ENCODE measurements around the gene TAS1R3.
"Not testable (repeated sequence)": the region's sequence is repeated elsewhere in the genome, so short reads cannot be mapped to it uniquely, and the experiment has no call there.

The TAS1R3 gene

GRCh38 chr1:1366699-1367066 is 35.6 kb downstream of the TAS1R3 start:
- no peak overlapping the region for H3K27ac ChIP-seq
- TF ChIP-seq, protein P1, sequence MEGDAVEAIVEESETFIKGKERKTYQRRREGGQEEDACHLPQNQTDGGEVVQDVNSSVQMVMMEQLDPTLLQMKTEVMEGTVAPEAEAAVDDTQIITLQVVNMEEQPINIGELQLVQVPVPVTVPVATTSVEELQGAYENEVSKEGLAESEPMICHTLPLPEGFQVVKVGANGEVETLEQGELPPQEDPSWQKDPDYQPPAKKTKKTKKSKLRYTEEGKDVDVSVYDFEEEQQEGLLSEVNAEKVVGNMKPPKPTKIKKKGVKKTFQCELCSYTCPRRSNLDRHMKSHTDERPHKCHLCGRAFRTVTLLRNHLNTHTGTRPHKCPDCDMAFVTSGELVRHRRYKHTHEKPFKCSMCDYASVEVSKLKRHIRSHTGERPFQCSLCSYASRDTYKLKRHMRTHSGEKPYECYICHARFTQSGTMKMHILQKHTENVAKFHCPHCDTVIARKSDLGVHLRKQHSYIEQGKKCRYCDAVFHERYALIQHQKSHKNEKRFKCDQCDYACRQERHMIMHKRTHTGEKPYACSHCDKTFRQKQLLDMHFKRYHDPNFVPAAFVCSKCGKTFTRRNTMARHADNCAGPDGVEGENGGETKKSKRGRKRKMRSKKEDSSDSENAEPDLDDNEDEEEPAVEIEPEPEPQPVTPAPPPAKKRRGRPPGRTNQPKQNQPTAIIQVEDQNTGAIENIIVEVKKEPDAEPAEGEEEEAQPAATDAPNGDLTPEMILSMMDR (conservative IDR thresholded peaks at IDR 0.05; ENCODE audit: low read depth): no peak
- ChIA-PET CTCF (no interaction called here), POLR2A (ENCODE audit: low non-redundant PET) (no interaction called here)
- DNase-seq (ENCODE audit: low spot score): no peak

DNA sequence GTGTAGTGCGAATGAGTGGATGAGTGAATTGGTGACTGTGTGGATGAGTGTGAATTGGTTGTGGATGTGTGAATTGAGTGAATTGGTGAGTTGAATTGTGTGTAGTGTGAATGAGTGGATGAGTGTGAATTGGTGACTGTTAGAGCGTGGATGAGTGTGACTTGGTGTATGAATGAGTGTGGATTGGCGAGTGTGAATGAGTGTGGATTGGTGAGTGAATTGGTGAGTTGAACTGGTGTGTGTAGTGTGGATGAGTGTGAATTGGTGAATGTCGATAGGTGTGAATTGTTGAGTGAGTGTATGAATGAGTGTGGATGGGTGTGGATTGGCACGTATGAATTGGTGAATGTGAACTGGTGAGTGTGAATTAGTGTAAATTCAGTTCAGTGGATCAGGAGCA is 36.2 kb downstream of the TAS1R3 start:
- ChIA-PET POLR2A (ENCODE audit: low non-redundant PET) (no interaction called here), CTCF (no interaction called here)
- no peak overlapping the region for H3K27ac ChIP-seq
- TF ChIP-seq, protein P1 (conservative IDR thresholded peaks at IDR 0.05; ENCODE audit: low read depth): no peak
- DNase-seq (ENCODE audit: low spot score): no peak

DNA sequence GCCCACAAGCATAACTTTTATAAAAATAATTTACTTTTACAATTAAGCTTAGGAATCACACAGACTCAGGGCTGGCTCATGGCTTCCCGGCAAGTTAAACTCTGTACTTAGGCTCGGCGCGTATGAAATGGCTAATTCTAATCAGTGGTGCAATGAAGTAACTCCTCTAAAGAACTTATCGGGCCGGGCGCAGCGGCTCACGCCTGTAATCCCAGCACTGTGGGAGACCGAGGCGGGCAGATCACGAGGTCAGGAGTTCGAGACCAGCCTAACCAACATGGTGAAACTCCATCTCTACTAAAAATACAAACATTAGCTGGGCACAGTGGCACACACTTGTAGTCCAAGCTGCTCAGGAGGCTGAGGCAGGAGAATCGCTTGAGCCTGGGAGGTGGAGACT is 39.0 kb downstream of the TAS1R3 start:
- ChIA-PET POLR2A (ENCODE audit: low non-redundant PET) (interaction anchor here (0.7 kb wide), 1 partner anchor 19 kb away, joined by 7 read pairs; no protein-coding TSS in a partner anchor), CTCF (interaction anchor here (1.1 kb wide), 1 partner anchor 136 kb away, joined by 3 read pairs; no protein-coding TSS in a partner anchor)
- not testable (repeated sequence) for DNase-seq (ENCODE audit: low spot score)
- peak overlapping the region; percentile 13; the same call in 1 of the 2 replicates for H3K27ac ChIP-seq

GRCh38 chr1:1370771-1371300 is 39.8 kb downstream of the TAS1R3 start:
- TF ChIP-seq, protein P1 (conservative IDR thresholded peaks at IDR 0.05; ENCODE audit: low read depth): no peak
- peak overlapping the region; percentile 90 for H3K27ac ChIP-seq
- ChIA-PET CTCF (no interaction called here), POLR2A (ENCODE audit: low non-redundant PET) (no interaction called here)
- DNase-seq (ENCODE audit: low spot score): no peak

DNA sequence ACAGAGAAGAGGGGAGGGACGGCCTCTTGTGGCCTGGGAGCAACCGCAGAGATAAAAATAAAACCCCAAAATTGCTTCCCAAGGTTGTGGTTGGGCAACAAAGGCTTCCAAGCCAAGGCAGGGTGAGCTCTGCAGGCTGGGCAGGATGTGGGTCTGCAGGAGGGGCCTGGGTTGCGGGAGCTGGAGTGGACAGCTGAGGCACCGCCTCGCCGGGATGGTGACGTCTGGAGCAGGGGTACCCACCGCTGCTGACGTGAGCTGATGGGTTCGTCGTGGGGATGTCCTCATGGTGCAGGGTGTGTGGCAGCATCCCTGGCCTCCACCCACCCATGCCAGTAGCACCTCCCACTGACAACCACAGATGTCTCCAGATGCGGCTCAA is 40.3 kb downstream of the TAS1R3 start:
- POLR2A ChIA-PET (ENCODE audit: low non-redundant PET): no interaction called here
- no peak for DNase-seq (ENCODE audit: low spot score)
- TF ChIP-seq, protein P1 (conservative IDR thresholded peaks at IDR 0.05; ENCODE audit: low read depth): no peak
- peak overlapping the region; percentile 90 for H3K27ac ChIP-seq
- CTCF ChIA-PET: interaction anchor here (0.5 to 1.0 kb wide), 5 partner anchors 9 to 171 kb away, joined by 3 to 4 read pairs (median 3); no protein-coding TSS in a partner anchor

DNA sequence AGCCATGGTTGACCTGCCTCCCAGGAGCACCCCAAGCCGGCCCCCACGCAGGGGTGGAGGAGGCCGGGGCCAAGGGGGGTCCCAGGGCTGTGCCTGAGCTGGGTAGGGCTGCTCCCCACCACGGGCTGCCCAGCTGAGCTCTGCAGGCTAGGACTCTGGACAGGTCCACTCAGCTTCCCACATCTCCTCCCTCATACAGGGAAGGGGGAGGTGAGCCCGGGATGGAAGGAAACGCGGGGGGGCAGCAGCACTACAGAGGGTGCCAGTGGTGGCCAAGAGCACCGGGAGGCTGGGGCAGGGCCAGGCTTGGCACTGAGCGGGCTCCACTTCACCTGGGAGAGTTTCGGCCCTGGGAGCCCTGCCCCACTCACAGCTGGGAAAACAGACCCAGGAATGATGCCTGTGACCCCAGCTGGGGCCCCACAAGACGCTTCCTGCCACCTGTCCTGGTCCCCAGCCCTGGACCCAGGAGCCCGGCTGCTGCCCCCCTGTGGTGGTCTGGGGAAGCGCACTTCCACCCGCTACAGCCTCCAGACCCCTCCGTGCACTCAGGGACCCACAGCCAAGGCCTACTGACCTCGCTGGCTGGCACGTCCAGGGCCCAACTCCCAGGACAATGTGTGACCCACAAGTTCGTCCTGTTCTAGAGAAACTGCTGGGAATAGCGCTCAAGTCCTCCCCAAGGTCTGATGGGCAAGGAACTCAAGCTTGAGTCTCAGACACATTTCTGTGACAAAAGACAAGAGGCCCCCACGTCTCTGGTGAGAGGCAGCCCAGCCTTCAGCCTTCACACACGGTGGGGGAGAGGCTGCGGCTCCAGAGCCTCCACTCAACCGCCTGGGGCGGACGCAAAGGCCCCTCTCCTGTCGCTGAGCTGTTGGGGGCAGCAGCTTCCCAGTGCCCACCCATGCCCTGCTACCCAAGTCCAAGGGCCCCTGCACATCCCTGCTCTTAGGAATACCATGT is 40.9 kb downstream of the TAS1R3 start:
- H3K27ac ChIP-seq: peak overlapping the region; percentile 90
- ChIA-PET POLR2A (ENCODE audit: low non-redundant PET) (interaction anchor here (0.6 kb wide), 1 partner anchor 10 kb away, joined by 3 read pairs; no protein-coding TSS in a partner anchor), CTCF (interaction anchor here (0.5 to 2.1 kb wide), 15 partner anchors 9 to 388 kb away, joined by 3 to 10 read pairs (median 3); no protein-coding TSS in a partner anchor)
- DNase-seq (ENCODE audit: low spot score): no peak
- TF ChIP-seq, protein P1 (conservative IDR thresholded peaks at IDR 0.05; ENCODE audit: low read depth): peak; percentile 94
